Measurements from ENCODE around the gene CSNK1A1.
"Not testable (repeated sequence)": the region's sequence is repeated elsewhere in the genome, so short reads cannot be mapped to it uniquely, and the experiment has no call there.

Gene CSNK1A1

GRCh38 chr5:149572576-149573231 is 21.5 kb upstream of the CSNK1A1 start:
- DNase-seq = no peak

- no peak for DNase-seq
Measured at GRCh38 chr5:149572170-149572569, 20.9 kb upstream of the CSNK1A1 start.

- DNase-seq = no peak
Measured at GRCh38 chr5:149567226-149567625, 16.0 kb upstream of the CSNK1A1 start.

GRCh38 chr5:149564542-149565140 is 13.4 kb upstream of the CSNK1A1 start:
- DNase-seq = peak in 8 of 14 donors; percentile 9 to 79 (median 20)

GRCh38 chr5:149563466-149563865 is 12.2 kb upstream of the CSNK1A1 start:
- DNase-seq = no peak

- DNase-seq = no peak
Measured at GRCh38 chr5:149561848-149562247, 10.6 kb upstream of the CSNK1A1 start.

GRCh38 chr5:149559706-149560105 is 8.5 kb upstream of the CSNK1A1 start:
- DNase-seq = no peak

- DNase-seq = no peak
Measured at GRCh38 chr5:149552553-149553160, 1.4 kb upstream of the CSNK1A1 start.

- no peak for DNase-seq
Measured at GRCh38 chr5:149552038-149552494, 827 bp upstream of the CSNK1A1 start.

GRCh38 chr5:149550594-149551226 is 529 bp downstream of the CSNK1A1 start:
- DNase-seq = peak in 4 of 14 donors; percentile 33 to 69 (median 56)

GRCh38 chr5:149550268-149550583 is 1.0 kb downstream of the CSNK1A1 start:
- DNase-seq = no peak

- DNase-seq = peak in 10 of 14 donors; percentile 14 to 65 (median 36)
Measured at GRCh38 chr5:149549461-149550267, 1.6 kb downstream of the CSNK1A1 start.

- no peak for DNase-seq
Measured at GRCh38 chr5:149546974-149547373, 4.3 kb downstream of the CSNK1A1 start.

GRCh38 chr5:149545327-149545726 is 5.9 kb downstream of the CSNK1A1 start:
- DNase-seq = no peak

- no peak for DNase-seq
Measured at GRCh38 chr5:149544028-149544420, 7.2 kb downstream of the CSNK1A1 start.

- DNase-seq = no peak
Measured at GRCh38 chr5:149543361-149544027, 7.7 kb downstream of the CSNK1A1 start.

- DNase-seq = no peak
Measured at GRCh38 chr5:149541893-149542292, 9.3 kb downstream of the CSNK1A1 start.

- DNase-seq = no peak
Measured at GRCh38 chr5:149540089-149540488, 11.2 kb downstream of the CSNK1A1 start.

GRCh38 chr5:149537374-149537975 is 13.8 kb downstream of the CSNK1A1 start:
- DNase-seq = no peak

GRCh38 chr5:149535787-149536186 is 15.5 kb downstream of the CSNK1A1 start:
- not testable (repeated sequence) for DNase-seq

- DNase-seq = no peak
Measured at GRCh38 chr5:149532413-149532812, 18.8 kb downstream of the CSNK1A1 start.

GRCh38 chr5:149529463-149529862 is 21.8 kb downstream of the CSNK1A1 start:
- no peak for DNase-seq

Data from C1 segment of cervical spinal cord (tissue), 14 donors.